HCT116 (cell line): ENCODE data around the gene MIR17HG. TPM values are rescaled to one million over a fixed set of nuclear protein-coding genes. Genes with fewer than 3 reads are reported as not detected.

Source experiments
- ATAC-seq: fragments of 200-7000 bp; cut with Tn5 transposase; 2 replicates; pipeline ENCODE4 v1.9.1; 2020; ENCODE audit warnings: mild to moderate bottlenecking, moderate library complexity
- BruUV-seq: library from RNA; stranded (reverse); fragments of 400-500 nt; replicated peaks from 2 replicates; lab custom pipeline; 2021; lab: Mats Ljungman, UMichigan
- CTCF ChIA-PET: fragments of 300-600 bp; sonication (Branson Sonifier 250); formaldehyde crosslinking; loops from one replicate; lab custom pipeline; 2021; ENCODE audit warnings: antibody characterized with exemption; lab: Charles Lee
- POLR2A ChIA-PET: fragments of 300-600, 350-600 bp; sonication (Branson Sonifier 250); formaldehyde crosslinking; loops from one replicate; lab custom pipeline; 2021; ENCODE audit warnings: antibody characterized with exemption; lab: Charles Lee
- RAD21 ChIA-PET, 2 experiments: fragments of 300-600 bp; sonication (Branson Sonifier 250); formaldehyde crosslinking; loops; one replicate each; lab custom pipeline; 2023; ENCODE audit warnings: low total read pairs in 2 of 2; ENCODE audit not compliant: uncharacterized antibody in 2 of 2, unreplicated experiment in 2 of 2, low non-redundant PET in 1 of 2; lab: Charles Lee
- DNase-seq: peaks from one replicate; pipeline ENCODE4 v3.0.0-alpha.2; 2010; ENCODE audit warnings: low read depth, low spot score
- H2AFZ ChIP-seq: fragments of 200-600 bp; shearing (Covaris generic), sonication (generic); 2 replicates; pipeline ENCODE4 v1.6.1; 2017; ENCODE audit warnings: low read depth, mixed run types, mixed read lengths, antibody characterized with exemption, low read length; ENCODE audit not compliant: poor library complexity, severe bottlenecking
- H3K27ac ChIP-seq: 2 replicates; pipeline ENCODE4 v1.5.1; 2012; ENCODE audit warnings: low read depth, low read length
- H3K27me3 ChIP-seq: fragments of 200-600 bp; sonication (generic); 2 replicates; pipeline ENCODE4 v1.6.1; 2016; ENCODE audit warnings: mixed run types, low read length, mixed read lengths; ENCODE audit not compliant: insufficient read depth
- H3K36me3 ChIP-seq, 2 experiments: fragments of 200-500 bp in 1 of 2; fragments of 200-600 bp in 1 of 2; sonication (Bioruptor generic) in 1 of 2; sonication (generic) in 1 of 2; 2 replicates each; pipeline versions ENCODE4 v1.5.1 to v1.6.1; 2014 to 2016; ENCODE audit warnings: low read length in 2 of 2, inconsistent platforms in 1 of 2, mixed read lengths in 1 of 2, mixed run types in 1 of 2; ENCODE audit not compliant: insufficient read depth in 2 of 2, control insufficient read depth in 1 of 2
- H3K4me1 ChIP-seq, 2 experiments: fragments of 200-600 bp in 1 of 2; sonication (generic) in 1 of 2; 2 replicates each; pipeline versions ENCODE4 v1.5.1 to v1.6.1; 2012 to 2017; ENCODE audit warnings: low read length in 2 of 2, inconsistent platforms in 1 of 2, mild to moderate bottlenecking in 1 of 2, mixed read lengths in 1 of 2, mixed run types in 1 of 2, moderate library complexity in 1 of 2; ENCODE audit not compliant: insufficient read depth in 2 of 2, control insufficient read depth in 1 of 2
- H3K4me2 ChIP-seq: fragments of 200-600 bp; sonication (generic); 2 replicates; pipeline ENCODE4 v1.6.1; 2017; ENCODE audit warnings: mixed run types, low read length, mixed read lengths
- H3K4me3 ChIP-seq, 2 experiments: fragments of 200-600 bp in 1 of 2; sonication (generic) in 1 of 2; replicated peaks in 1 of 2; 2 replicates each; pipeline ENCODE4 v1.5.1; 2011 to 2016; ENCODE audit warnings: low read length in 2 of 2, control low read depth in 1 of 2, low read depth in 1 of 2, mild to moderate bottlenecking in 1 of 2, mixed read lengths in 1 of 2, mixed run types in 1 of 2
- H3K79me2 ChIP-seq: fragments of 200-600 bp; sonication (generic); 2 replicates; pipeline ENCODE4 v1.6.1; 2017; ENCODE audit warnings: mild to moderate bottlenecking, mixed run types, low read length, moderate library complexity, mixed read lengths; ENCODE audit not compliant: insufficient read depth
- H3K9ac ChIP-seq: fragments of 200-600 bp; sonication (generic); 2 replicates; pipeline ENCODE4 v1.6.1; 2016; ENCODE audit warnings: low read length, mixed read lengths
- H3K9me2 ChIP-seq: fragments of 200-600 bp; sonication (generic), shearing (Covaris generic); 2 replicates; pipeline ENCODE4 v1.6.1; 2017; ENCODE audit warnings: mixed run types, mild to moderate bottlenecking, moderate library complexity; ENCODE audit not compliant: insufficient read depth
- H3K9me3 ChIP-seq, 2 experiments: fragments of 200-500 bp in 1 of 2; fragments of 200-600 bp in 1 of 2; sonication (Bioruptor generic) in 1 of 2; sonication (generic) in 1 of 2; 2 replicates each; pipeline ENCODE4 v1.6.1; 2014 to 2017; ENCODE audit warnings: low read length in 2 of 2, mixed read lengths in 2 of 2, inconsistent platforms in 1 of 2, low read depth in 1 of 2, mild to moderate bottlenecking in 1 of 2, mixed run types in 1 of 2, moderate library complexity in 1 of 2; ENCODE audit not compliant: control insufficient read depth in 1 of 2, insufficient read depth in 1 of 2
- H4K20me1 ChIP-seq: fragments of 200-600 bp; sonication (generic), shearing (Covaris generic); 2 replicates; pipeline ENCODE4 v1.6.1; 2017; ENCODE audit warnings: mixed run types, mild to moderate bottlenecking, moderate library complexity; ENCODE audit not compliant: insufficient read depth
- ATF3 ChIP-seq: IDR thresholded peaks from 2 replicates; pipeline ENCODE4 v1.6.1; 2012
- ELF1 ChIP-seq: IDR thresholded peaks from 2 replicates; pipeline ENCODE4 v1.6.1; 2012; ENCODE audit warnings: low read depth, borderline replicate concordance
- POLR2A ChIP-seq: IDR thresholded peaks from 2 replicates; pipeline ENCODE4 v1.7.0; 2011; ENCODE audit warnings: borderline replicate concordance; ENCODE audit not compliant: insufficient read depth, insufficient read length; ENCODE audit errors: extremely low read depth
- POLR2AphosphoS5 ChIP-seq: IDR thresholded peaks from 2 replicates; pipeline ENCODE4 v1.6.1; 2011; ENCODE audit warnings: mild to moderate bottlenecking, low read depth, low read length, moderate library complexity
- REST ChIP-seq: IDR thresholded peaks from 2 replicates; pipeline ENCODE4 v1.6.1; 2012; ENCODE audit warnings: low read depth
- SP1 ChIP-seq: IDR thresholded peaks from 2 replicates; pipeline ENCODE4 v1.6.1; 2012; ENCODE audit warnings: low read depth
- SRF ChIP-seq: IDR thresholded peaks from 2 replicates; pipeline ENCODE4 v1.6.1; 2012; ENCODE audit warnings: low read depth
- intact Hi-C: fragments of 100-400 bp; cut with micrococcal nuclease; formaldehyde crosslinking; loops from 2 replicates; pipeline ENCODE4 v1.10.0; 2022
- total RNA-seq: library from RNA; stranded (reverse); gene quantifications from one replicate; pipeline ENCODE4 v1.2.1, GENCODE V29; 2021; ENCODE audit not compliant: unreplicated experiment

MIR17HG gene
- total RNA-seq, 1 experiment from 2014 or later = 10.3 TPM

GRCh38 chr13:91397595-91397994 is 50.1 kb downstream of the MIR17HG start:
- no peak overlapping the region for H3K9ac ChIP-seq
- no peaks in the 10 kb centered on the region for H3K9me2 ChIP-seq
- no peaks in the 10 kb centered on the region for H3K36me3 ChIP-seq
- no peak overlapping the region for H3K27ac ChIP-seq
- no peak overlapping the region for H3K4me3 ChIP-seq
- H2AFZ ChIP-seq = peak overlapping the region; percentile 76
- CTCF ChIA-PET = no interaction called here
- TF ChIP-seq POLR2A = no peak
- TF ChIP-seq POLR2AphosphoS5 = no peak
- no peak for TF ChIP-seq REST
- POLR2A ChIA-PET = no interaction called here
- ATAC-seq (no peak), DNase-seq (no peak)
- intact Hi-C loops = no loop called here
- H4K20me1 ChIP-seq = no peaks in the 10 kb centered on the region
- no peaks in the 10 kb centered on the region for H3K79me2 ChIP-seq
- peaks cover 0 to 5% of the 10 kb centered on the region in 2 experiments; a peak in 1 of 4 replicates for H3K4me1 ChIP-seq
- peaks cover 33% of the 10 kb centered on the region for H3K27me3 ChIP-seq
- BruUV-seq = no TSS peak
- H3K4me2 ChIP-seq = no peak overlapping the region
- no peaks in the 10 kb centered on the region for H3K9me3 ChIP-seq
- RAD21 ChIA-PET = no interaction called here

- peak within 1 kb of the TSS; percentile 76 for H2AFZ ChIP-seq
- H3K27me3 ChIP-seq = peaks cover 42% of the 10 kb centered on the region
- peak; percentile 100 for ATAC-seq
- H3K4me3 ChIP-seq = no peak within 1 kb of the TSS
- RAD21 ChIA-PET = no interaction called here
- no peak within 1 kb of the TSS for H3K27ac ChIP-seq
- H3K36me3 ChIP-seq = no peaks in the 10 kb centered on the region
- H3K9ac ChIP-seq = no peak within 1 kb of the TSS
- TF ChIP-seq SP1 (no peak), ATF3 (no peak), ELF1 (no peak), SRF (no peak)
- intact Hi-C loops = no loop called here
- BruUV-seq = no TSS peak
- DNase-seq = peak; percentile 10
- peaks cover 0 to 5% of the 10 kb centered on the region in 2 experiments; a peak in 1 of 4 replicates for H3K4me1 ChIP-seq
- H3K9me3 ChIP-seq = no peaks in the 10 kb centered on the region
- peak within 1 kb of the TSS; percentile 49 for H3K4me2 ChIP-seq
- POLR2A ChIA-PET = no interaction called here
- H3K79me2 ChIP-seq = no peaks in the 10 kb centered on the region
- CTCF ChIA-PET = no interaction called here
- no peaks in the 10 kb centered on the region for H4K20me1 ChIP-seq
- no peaks in the 10 kb centered on the region for H3K9me2 ChIP-seq
These were observed 51.1 kb downstream of the MIR17HG start, which contains the start of gene GPC5 for GRCh38 chr13:91398413-91399188. TSS of gene GPC5 (plus strand) at chr13:91398621.
